Hepatic stellate cell (primary cell): ENCODE results near the gene DEXI.

Experiments
- DNase-seq: peaks from one replicate; pipeline ENCODE4 v3.0.0; 2011; ENCODE audit warnings: low spot score

DEXI gene

DNA sequence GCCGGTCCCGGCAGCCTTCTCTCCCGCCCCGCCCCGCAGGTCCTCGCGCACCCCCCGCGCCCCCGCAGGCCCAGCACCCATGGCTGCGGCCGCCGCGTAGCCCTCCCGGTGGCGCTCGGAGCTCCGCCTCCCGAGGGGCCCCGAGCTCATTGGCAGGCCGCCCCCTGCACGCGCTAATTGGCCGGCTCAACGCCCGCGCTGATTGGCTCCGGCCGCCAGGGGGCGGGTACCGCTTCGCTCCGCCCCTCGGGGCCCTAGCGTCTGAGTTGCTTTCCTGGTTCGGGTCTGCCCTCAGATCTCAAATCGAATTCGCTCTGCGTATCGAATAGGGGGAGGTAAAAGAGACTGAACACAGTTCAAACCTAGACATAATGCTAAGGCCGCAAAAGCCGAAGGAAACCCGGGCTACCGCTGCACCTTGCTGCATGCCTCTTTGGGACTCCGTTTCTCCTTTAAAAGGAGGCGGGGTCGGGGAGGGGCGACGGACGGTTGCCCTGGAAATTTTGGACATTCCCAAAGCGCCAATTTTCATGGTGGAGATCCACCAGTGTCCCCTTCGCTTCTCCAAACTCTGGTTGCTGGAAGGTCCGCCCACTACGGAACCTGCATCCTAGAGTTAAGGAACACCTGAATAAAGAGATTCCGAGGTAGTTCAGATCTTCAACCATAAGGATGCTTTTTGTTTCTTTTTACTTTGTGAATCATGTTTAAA is at the start of gene DEXI:
Gene DEXI, minus strand, starts transcription at position 117 of the 712 bp plus-strand sequence. CDS start 463 bp downstream, outside the sequence.
- peak; percentile 99 for DNase-seq

DNA sequence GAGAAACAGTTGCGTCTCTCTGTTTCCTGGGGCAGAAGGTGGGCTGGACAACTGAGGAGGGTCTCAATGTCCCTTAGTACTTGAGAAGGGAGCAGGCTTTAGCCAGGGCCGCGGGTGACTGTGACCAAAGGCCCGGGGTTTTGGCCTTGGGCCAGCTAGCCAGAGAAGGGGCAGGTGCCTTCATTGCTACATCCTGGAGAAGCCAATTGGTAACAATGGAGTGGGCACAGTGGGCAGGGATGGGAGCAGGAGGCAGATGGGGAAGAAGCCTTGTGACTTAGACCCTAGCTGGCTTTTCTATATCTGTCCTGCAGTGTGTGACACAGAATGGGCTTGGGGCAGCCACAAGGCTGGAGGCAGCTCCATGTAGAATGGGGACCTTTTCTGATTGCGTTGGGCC is 48.1 kb upstream of the DEXI start:
- no peak for DNase-seq

DNA sequence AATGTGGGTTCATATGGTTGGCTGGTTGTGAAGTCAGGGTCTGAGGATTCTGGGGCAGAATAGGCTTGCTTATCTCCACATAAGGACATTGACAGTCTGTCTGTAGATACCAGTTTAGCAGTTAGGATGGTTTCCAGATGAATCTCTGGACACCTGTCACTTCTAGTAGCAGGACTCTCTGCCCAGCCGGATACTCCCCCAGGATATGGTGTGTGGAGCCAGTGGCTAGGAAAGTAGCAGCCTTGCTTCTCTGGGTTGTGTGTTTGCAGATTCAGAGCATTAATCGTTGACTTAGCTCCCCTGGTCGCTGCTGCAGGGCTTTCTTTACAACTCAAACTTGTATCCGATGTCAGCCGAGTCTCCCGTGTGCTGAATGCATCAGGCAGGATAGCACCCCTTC is 47.3 kb upstream of the DEXI start:
- no peak for DNase-seq

DNA sequence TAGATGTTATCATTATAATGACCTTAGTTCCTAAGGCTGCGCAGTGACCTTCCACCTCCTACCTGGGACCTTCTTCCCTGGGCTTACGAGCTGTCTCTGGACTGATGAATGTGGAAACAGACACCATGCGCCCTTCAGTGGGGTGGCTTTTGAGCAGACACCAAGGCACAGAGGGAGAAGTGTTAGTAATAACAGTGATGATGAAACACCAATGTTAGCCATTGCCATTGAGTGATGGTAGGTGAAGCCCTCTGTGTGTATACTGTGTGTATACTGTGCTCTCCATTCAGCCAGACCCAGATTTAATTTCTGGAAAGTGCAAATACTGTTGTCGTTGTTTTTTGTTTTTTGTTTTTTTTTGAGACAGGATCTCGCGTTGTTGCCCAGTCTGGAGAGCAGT is 46.6 kb upstream of the DEXI start:
- DNase-seq, result no peak

DNA sequence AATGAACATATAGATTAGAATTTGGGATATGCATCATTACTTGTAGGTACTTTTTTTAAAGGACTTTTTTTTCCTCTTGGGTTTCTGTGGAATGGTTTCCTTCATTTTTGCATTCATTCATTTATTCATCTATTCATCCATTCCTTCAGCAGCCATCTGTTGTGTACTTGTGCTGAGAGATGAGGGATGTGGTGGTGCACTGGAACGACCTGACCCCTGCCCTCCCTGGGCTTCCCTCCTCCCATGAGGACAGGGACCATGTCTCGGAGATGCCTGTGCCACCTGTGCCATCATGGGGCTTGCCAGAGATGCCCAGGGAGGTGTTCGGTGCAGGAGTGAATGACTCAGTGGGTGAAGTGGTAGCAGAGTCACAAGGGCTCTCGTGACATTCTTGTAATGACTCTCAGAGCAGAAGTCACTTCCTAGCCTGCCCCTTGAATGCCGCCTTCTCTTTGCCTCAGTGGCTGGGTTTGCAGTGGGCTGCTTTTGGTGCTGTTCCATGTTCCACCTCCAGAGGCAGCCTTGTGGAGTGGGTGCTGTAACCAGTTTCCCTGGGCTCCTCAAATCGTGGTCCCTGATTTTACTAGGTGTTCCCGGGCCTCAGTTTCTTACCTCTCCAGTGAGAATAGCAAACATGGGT is 46.0 kb upstream of the DEXI start:
- DNase-seq, result no peak

DNA sequence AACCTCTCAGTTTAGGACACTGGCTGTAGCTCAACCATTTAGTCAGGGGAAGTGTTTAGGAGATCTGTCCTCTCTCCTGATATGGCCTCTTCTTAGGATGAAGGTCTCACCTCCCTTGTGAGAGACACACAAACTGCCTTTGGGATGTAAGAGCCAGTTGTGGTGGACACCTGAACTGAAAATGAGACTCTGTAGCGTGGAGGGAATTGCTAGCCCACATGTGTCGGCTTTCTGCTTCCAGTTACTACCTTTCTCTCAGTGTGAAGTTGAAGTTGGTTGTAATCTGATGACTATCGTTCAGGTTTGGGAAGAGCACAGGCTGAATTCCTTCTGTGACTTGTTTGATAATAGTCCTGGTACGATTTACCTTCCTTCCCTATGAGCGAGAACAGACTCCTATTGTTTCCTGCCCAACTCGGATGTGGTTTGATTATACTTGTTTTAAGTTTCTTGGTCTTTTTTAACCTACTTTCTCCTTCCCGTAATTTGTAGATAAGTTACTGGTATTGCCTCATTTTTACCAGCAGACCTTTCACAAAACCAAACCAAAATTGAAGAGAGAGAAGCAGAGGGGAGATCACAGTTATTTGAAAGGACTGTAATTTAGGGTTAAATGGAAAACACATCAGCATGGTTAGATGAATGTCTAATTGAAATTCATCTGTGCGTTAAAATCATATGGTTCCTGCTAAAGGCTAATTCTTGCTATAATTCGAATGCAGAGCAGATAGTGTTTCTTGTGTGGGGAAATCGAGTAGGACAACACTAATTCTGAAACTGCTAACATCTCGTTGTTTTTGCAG is 45.3 kb upstream of the DEXI start:
- DNase-seq, result no peak

DNA sequence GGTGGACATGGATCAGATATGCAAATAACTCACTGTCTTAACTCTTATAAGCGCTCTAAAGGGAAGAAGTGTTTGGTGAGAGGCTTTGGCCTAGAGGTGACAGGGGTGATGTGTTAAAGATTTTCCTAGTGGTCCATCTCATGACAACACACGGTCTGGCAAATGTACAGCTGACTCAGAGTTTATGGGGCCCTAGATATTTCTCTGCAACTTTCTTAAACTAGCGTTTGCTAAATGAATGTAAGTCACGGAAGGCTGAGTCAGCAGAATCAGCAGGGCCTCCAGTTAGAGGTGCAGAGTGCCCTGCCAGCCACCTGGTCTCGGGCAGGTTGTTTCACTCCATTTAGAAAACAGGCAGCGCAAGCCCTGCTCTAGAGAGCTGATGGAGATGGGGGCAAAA is 42.2 kb upstream of the DEXI start:
- DNase-seq, result no peak

DNA sequence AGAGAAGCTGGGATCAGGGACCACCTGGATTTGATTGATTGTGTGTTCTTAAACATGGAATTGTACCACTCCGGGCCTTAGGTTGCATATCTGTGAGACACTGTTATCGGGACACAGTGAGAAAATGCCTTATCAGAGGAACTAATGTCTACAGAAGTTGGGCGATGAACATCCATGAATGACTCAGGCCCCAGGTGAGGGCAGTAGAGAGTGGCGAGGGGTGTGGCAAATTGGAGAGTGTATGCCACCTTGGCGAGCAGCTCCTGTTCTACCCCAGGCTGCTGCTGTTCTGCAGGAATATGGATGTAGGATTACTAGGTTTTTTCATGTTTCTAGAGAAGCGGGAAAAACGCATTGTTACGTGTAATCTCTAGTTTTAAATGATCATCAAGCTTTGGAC is 40.9 kb upstream of the DEXI start:
- no peak for DNase-seq

DNA sequence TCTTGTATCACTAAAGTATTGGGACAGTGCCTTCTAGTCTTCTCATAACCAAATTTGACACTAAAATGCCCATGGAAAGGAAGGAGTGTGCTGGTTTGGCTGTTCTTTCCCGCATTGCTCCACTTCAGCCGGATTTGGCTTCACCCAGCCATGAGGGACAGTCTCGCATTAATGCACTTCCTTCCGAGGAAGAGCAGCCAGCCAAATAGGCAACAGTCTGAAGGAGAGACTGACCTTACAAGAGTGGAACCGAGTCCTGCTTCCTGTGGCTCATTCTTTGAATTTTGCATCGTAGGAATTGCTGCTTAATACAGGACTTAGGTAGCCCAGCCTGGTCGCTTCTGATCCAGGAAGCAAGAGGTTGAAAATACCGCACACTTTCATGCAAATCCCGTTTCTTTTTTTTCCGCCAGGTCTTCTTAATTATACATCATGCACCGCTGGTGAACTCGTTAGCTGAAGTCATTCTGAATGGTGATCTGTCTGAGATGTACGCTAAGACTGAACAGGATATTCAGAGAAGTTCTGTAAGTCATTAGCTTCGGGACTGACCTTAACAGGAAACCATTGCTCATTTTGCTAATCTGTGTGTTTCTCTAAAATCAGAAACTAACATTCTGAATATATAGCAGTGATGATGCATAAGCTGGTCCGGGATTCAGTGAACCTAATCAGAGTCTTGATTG is 40.3 kb upstream of the DEXI start:
- DNase-seq, result no peak

DNA sequence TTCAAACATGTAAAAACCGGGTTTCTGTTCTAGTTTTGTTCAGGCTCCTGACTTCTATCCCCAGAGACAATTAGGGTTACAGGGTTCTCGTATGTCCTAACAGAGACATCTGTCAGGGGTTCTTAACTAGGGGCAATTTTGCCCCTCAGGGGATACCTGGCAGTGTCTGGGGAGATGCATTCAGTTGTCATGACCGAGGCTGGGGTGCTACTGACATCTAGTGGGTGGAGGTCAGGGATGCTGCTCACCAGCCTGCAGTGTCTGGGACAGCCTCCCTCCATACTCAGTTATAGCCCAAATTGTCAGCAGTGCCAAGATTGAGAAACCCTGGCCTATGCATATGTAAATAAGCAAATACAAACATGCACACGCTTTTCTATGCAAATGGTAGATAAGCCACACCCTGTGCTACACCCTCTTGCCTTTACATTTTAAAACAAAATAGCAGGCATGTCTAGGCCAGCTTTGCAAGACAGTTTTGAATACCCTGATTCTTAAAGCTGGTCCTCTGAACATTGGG is 39.5 kb upstream of the DEXI start:
- no peak for DNase-seq

DNA sequence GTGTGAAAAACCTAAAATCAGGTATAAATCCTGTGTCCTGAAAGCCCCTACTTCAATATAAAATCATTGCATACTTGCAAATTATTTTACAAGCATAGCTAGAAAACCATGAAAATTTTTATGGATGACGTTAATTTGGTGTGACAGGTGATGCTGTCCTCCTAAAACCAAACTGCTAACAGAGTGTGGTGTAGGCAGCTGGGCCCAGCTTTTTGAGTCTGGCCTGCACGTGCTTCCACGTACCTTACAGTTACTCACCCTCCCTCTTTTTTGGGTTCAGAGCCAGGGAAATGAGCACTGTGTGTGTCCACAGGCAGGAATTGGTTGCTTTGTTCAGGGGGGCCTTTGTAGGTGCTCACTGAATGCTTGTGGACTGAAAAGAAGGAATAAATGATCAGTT is 38.5 kb upstream of the DEXI start:
- no peak for DNase-seq

DNA sequence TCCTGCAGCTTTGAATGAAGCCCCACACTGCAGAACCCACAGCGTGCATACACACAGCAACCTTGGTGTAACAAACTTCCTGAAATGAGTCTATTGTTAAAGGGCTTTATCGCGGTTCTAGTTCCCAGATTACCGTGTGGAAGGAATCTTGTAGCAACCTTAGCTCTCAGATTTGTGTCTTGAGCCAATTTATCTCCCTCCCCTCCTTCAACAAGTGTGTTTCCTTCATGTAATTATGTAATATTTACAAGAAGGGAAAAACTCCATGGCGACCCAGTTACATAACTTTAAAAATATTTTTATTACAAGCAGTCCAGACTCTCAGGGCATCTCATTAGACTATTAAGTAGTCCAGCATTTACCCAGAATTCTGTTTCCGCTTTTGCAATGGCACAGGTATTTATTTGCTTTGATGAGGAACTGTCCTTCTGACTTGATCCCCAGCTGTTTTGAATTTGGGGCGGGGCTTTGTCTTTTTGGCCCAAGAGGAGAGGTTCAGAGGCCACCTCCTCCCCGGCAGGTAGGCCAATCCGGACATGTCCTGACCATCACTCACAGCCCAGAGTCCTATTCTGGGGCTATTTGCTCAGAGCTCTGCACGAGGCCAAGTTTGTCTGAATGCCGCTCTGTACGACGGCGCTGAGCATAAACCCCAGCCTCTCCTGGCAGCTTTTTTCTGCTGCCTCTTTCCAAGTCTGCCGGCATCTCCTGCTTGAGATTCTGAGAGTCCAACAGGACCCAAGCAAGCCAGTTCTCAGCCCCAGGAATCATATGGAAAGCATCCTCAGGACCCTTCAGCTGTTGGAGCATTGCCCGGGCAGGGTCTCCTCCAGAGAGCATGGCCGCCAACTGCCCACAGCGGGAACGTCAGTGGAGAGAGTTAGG is 37.7 kb upstream of the DEXI start:
- no peak for DNase-seq

DNA sequence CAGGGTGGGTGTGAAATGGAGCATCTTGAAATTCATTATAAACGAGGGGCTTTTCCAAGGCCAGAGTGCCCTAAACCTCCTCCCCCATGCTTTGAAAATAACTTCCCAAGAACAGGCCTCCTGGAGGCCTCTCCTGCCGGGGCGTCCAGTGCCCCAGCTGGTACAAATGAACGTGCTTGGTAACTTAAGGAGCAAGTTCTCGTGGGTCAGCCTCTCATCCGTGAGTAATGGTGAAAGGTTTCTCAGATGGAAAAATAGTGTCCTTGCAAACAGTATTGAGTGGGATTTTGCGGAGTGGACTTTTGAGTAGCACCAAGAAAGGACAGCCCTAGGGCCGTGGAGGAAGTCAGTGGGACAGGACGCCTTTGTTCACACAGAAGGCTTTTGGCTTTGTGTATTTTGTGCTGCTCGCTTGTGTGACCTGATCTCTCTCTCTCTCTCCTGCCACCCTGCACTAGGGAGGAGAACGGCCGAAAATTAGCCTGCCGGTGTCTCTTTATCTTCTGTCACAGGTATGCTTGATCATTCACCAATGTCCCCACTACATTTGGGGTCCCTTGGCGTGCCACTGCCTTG is 36.7 kb upstream of the DEXI start:
- DNase-seq, result no peak

DNA sequence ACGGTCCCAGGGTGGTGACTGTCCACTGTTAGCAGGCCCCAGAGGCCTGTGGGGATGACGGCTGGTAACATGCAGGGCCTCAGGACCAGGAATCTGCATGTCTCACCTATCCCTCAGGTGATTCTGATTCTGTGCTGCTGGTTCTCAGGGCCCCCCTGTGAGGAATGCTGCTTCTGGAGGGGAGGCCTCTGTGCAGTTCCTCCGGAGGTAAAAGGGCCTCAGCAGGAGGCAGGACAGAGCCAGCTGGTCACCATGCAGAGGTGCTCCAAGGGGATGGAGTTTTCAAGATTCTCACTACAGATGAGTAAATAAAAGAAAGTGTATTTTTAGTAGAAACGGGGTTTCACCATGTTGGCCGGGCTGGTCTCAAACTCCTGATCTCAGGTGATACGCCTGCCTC is 35.9 kb upstream of the DEXI start:
- DNase-seq, result no peak

DNA sequence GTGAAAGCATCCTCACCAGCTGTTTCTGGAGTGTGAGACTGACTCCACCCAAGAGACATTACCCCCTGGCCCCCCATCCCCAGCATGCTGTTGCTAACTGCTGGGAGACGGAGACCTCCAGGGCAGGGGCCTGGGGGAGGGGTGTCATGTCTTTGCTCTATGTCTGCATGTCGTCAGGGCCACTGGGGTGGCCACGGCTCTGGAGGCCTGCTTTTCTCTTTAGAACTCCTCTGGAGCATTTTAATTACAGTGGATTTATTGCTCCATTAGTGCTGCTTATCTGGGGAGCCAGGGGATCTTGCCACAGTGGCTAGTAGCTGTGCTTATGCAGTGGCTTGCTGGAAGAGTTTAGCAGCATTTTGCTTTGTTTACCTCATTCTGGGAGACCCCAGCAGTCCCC is 34.4 kb upstream of the DEXI start:
- no peak for DNase-seq

DNA sequence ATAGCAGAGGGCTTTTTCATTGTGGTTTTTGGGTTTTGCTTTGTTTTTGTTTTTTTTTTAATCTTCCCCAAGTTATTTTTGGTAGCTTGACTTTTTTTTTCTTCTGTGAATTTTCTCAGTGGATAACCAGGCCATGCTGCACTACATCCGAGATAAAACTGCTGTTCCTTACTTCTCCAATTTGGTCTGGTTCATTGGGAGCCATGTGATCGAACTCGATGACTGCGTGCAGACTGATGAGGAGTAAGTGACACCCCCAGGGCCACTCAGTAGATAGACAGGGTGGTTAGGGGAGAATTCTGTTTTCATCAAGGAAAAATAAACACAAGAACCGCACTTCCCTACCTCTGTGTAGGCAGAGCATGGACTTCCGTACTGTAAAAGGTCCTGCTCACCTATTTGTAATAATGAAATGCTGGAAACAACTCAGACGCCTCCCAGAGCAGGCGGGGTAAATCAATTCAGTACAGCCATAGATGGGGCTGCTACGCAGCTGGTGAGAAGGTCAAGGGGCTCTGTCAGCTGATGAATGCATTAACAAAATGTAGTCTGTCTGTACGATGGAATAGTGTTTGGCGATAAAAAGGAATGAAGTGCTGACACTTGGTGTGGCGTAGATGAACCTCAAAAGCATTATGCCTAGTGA is 30.7 kb upstream of the DEXI start:
- DNase-seq, result no peak

DNA sequence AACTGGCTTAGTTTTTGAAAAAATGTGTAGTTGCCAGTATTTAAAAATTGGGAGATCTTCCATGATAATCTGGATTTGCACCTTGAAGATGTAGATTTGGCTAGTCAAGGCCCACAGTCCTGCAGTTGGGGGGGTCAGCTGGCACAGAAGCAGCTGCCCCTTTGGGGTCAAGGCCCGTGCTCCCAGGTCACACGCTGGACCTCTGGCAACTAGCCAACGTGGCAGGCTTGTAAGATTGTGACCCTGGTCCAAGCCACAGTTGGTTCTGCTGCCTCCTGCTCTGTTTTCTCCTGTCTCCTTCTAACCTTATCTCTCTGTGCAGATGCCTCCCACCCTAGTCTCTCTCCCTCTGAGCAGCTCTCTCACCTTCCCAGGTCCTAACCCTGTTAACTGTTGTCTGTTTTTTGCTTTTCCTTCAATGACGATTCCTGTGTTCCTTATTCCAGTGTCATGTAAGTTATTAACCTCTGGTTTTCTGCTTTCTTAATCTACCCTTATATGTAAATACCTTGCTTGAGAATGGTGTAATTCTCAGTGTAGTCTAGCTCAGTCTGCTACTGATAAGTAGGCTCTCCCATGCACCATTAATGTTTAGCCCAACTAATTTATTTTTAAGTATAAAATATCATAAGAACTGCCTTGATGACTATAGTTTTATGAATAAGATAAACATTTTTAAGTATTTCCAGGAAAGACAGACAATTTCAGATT is 30.0 kb upstream of the DEXI start:
- no peak for DNase-seq

DNA sequence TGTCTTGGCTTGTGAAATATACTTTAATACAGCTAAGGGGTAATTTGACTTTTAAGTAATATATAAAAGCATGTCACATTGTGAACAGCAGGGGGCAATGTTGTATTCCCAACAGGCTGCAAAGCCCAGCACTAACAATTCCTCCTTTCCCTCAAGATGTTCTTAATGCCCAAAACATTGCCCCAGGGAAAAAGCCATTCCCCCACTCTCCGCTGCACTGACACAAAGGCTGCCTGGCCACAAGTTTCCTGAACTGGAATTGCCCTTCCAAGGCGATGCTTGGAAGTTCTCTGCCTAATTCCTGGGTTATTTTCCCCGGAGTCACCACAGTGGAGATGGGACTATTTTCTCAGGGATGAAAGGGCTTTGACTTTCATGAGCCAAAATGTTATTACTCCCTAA is 29.3 kb upstream of the DEXI start:
- DNase-seq, result peak; percentile 66

DNA sequence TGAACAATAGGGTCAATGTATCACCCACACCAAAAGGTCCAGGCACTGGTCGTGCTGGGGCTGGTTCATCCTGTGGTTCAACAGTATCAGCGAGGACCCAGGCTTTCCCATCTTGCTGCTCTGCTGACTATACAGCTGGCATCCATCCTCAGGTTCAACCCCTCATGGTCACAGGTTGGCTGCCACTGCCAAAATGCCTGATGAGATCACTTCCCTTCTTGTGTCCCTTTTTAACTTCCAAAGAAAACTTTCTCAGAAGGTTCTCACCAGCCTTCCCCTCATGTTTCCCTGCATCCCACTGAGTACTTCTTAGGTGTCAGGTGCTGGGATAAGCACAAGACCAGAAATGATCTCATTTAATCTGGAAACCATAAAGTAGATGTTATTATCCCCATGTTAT is 27.8 kb upstream of the DEXI start:
- DNase-seq, result no peak

DNA sequence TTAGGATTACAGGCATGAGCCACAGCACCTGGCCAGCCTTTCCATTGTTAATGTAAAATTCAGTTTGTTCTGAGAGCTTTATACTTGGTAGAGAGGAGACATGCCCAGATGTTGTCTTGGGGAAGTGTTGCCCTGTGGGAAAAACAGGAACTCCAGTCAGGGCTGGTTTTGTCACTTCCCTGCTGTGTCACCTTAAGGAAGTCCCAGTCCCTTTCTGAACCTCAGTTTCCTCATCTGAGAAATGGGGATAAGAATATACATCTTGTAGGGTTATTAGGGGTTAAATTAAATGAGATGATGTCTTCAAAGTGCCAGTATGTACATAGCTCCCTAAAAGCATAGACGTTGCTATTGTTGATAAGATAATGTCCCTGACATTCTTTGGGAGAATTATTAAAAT is 27.3 kb upstream of the DEXI start:
- DNase-seq, result no peak
